SK-N-SH (cell line): Measurements from ENCODE around the gene SLC2A2. TPM values are rescaled to one million over a fixed set of nuclear protein-coding genes. Genes with fewer than 3 reads are reported as not detected.

ENCODE experiments used
- CTCF ChIA-PET: fragments of 300-600, 350-600 bp; formaldehyde crosslinking; extraction: SDS; loops from one replicate; lab custom pipeline; 2021; lab: Yijun Ruan, JAX
- POLR2A ChIA-PET: fragments of 350-600 bp; sonication (Branson Sonifier 250); formaldehyde crosslinking; extraction: SDS; loops from one replicate; lab custom pipeline; 2020; ENCODE audit warnings: antibody characterized with exemption, inconsistent platforms; lab: Yijun Ruan, JAX
- DNase-seq: peaks from one replicate; pipeline ENCODE4 v3.0.0; 2012
- H2AFZ ChIP-seq: fragments of 200-600 bp; sonication (generic); 2 replicates; pipeline ENCODE4 v1.8.1; 2016; ENCODE audit warnings: antibody characterized with exemption, mild to moderate bottlenecking, low read depth
- H3F3A ChIP-seq: fragments of 200-600 bp; sonication (generic); replicated peaks from 2 replicates; pipeline ENCODE3; 2016; ENCODE audit warnings: antibody characterized with exemption, mild to moderate bottlenecking; ENCODE audit not compliant: insufficient read depth
- H3K27ac ChIP-seq, 2 experiments: fragments of 200-500 bp in 1 of 2; fragments of 200-600 bp in 1 of 2; sonication (Bioruptor generic) in 1 of 2; sonication (generic), shearing (Covaris generic) in 1 of 2; 2 replicates each; pipeline versions ENCODE4 v1.5.1 to v1.6.1; 2014 to 2016; ENCODE audit warnings: low read depth in 2 of 2, inconsistent platforms in 1 of 2, low read length in 1 of 2, mild to moderate bottlenecking in 1 of 2, mixed read lengths in 1 of 2
- H3K27me3 ChIP-seq: fragments of 200-600 bp; sonication (generic), shearing (Covaris generic); 2 replicates; pipeline ENCODE4 v1.6.1; 2016; ENCODE audit warnings: mixed run types; ENCODE audit not compliant: insufficient read depth
- H3K36me3 ChIP-seq, 2 experiments: fragments of 200-500 bp in 1 of 2; fragments of 200-600 bp in 1 of 2; sonication (Bioruptor generic) in 1 of 2; sonication (generic) in 1 of 2; replicated peaks in 1 of 2; 2 replicates each; pipeline versions ENCODE3 to v1.5.1; 2014 to 2016; ENCODE audit warnings: low read length in 1 of 2, mild to moderate bottlenecking in 1 of 2; ENCODE audit not compliant: insufficient read depth in 2 of 2, control insufficient read depth in 1 of 2
- H3K4me1 ChIP-seq, 2 experiments: fragments of 200-500 bp in 1 of 2; fragments of 200-600 bp in 1 of 2; sonication (Bioruptor generic) in 1 of 2; sonication (generic), shearing (Covaris generic) in 1 of 2; 2 replicates each; pipeline versions ENCODE4 v1.5.1 to v1.6.1; 2014 to 2016; ENCODE audit warnings: low read depth in 1 of 2, low read length in 1 of 2, mixed run types in 1 of 2; ENCODE audit not compliant: insufficient read depth in 2 of 2, control insufficient read depth in 1 of 2
- H3K4me2 ChIP-seq: fragments of 200-600 bp; sonication (generic), shearing (Covaris generic); 2 replicates; pipeline ENCODE4 v1.6.1; 2017; ENCODE audit warnings: mixed run types
- H3K4me3 ChIP-seq, 2 experiments: fragments of 200-500 bp in 1 of 2; fragments of 200-600 bp in 1 of 2; sonication (Bioruptor generic) in 1 of 2; sonication (generic), shearing (Covaris generic) in 1 of 2; 2 replicates each; pipeline versions ENCODE4 v1.5.1 to v1.8.1; 2014 to 2016; ENCODE audit warnings: low read depth in 2 of 2, inconsistent platforms in 1 of 2, low read length in 1 of 2, mild to moderate bottlenecking in 1 of 2, mixed read lengths in 1 of 2, moderate library complexity in 1 of 2
- H3K79me2 ChIP-seq: fragments of 200-600 bp; sonication (generic); 2 replicates; pipeline ENCODE4 v1.8.1; 2017; ENCODE audit warnings: mild to moderate bottlenecking; ENCODE audit not compliant: insufficient read depth
- H3K9ac ChIP-seq: fragments of 200-600 bp; sonication (generic); 2 replicates; pipeline ENCODE4 v1.6.1; 2017; ENCODE audit warnings: mixed run types
- H3K9me2 ChIP-seq: fragments of 200-600 bp; sonication (generic); 2 replicates; pipeline ENCODE4 v1.6.1; 2017; ENCODE audit warnings: mixed run types
- H3K9me3 ChIP-seq: fragments of 200-600 bp; sonication (generic); 2 replicates; pipeline ENCODE4 v1.6.1; 2017; ENCODE audit warnings: mixed run types, mild to moderate bottlenecking, moderate library complexity
- H4K20me1 ChIP-seq: fragments of 200-600 bp; sonication (generic); 2 replicates; pipeline ENCODE4 v1.6.1; 2017; ENCODE audit warnings: mild to moderate bottlenecking, mixed run types; ENCODE audit not compliant: insufficient read depth
- EP300 ChIP-seq, 2 experiments: IDR thresholded peaks; 2 replicates each; pipeline versions ENCODE4 v1.4.0 to v1.6.1; 2012; ENCODE audit warnings: borderline replicate concordance in 1 of 2, low read depth in 1 of 2, low read length in 1 of 2
- EZH2phosphoT487 ChIP-seq: fragments of 200-600 bp; sonication (generic); IDR thresholded peaks from 2 replicates; pipeline ENCODE4 v1.6.1; 2017; ENCODE audit warnings: low read depth, mixed run types, mild to moderate bottlenecking, antibody characterized with exemption, moderate library complexity, borderline replicate concordance
- FOSL2 ChIP-seq: IDR thresholded peaks from 2 replicates; pipeline ENCODE4 v1.4.0; 2012; ENCODE audit warnings: low read depth, mild to moderate bottlenecking, moderate library complexity, borderline replicate concordance
- FOXM1 ChIP-seq: IDR thresholded peaks from 2 replicates; pipeline ENCODE4 v1.4.0; 2012; ENCODE audit warnings: low read depth, mild to moderate bottlenecking
- GATA2 ChIP-seq: sonication (generic); formaldehyde crosslinking; IDR thresholded peaks from 2 replicates; pipeline ENCODE4 v1.5.0; 2020; ENCODE audit warnings: mild to moderate bottlenecking, missing genetic modification reagents
- IRF3 ChIP-seq: fragments of 150-350 bp; IDR thresholded peaks from 2 replicates; pipeline ENCODE4 v1.6.1; 2016; ENCODE audit warnings: mild to moderate bottlenecking, low read depth, low read length
- JUND ChIP-seq: IDR thresholded peaks from 2 replicates; pipeline ENCODE4 v1.4.0; 2012
- MEF2A ChIP-seq: IDR thresholded peaks from 2 replicates; pipeline ENCODE4 v1.4.0; 2012; ENCODE audit warnings: low read depth, borderline replicate concordance
- MXI1 ChIP-seq: IDR thresholded peaks from 2 replicates; pipeline ENCODE4 v1.6.1; 2012; ENCODE audit warnings: mild to moderate bottlenecking, low read depth, low read length, improper control_type of control experiment
- NFIC ChIP-seq: IDR thresholded peaks from 2 replicates; pipeline ENCODE4 v1.4.0; 2012; ENCODE audit warnings: borderline replicate concordance
- PBX3 ChIP-seq: IDR thresholded peaks from 2 replicates; pipeline ENCODE4; 2012
- POLR2AphosphoS5 ChIP-seq: IDR thresholded peaks from 2 replicates; pipeline ENCODE4 v1.6.1; 2012; ENCODE audit warnings: low read depth, low read length
- RCOR1 ChIP-seq: fragments of 150-350 bp; IDR thresholded peaks from 2 replicates; pipeline ENCODE4 v1.6.1; 2017; ENCODE audit warnings: antibody characterized with exemption, low read length
- SIN3A ChIP-seq: IDR thresholded peaks from 2 replicates; pipeline ENCODE4 v1.6.1; 2012; ENCODE audit warnings: low read depth, mild to moderate bottlenecking, low read length, moderate library complexity, borderline replicate concordance
- TAF1 ChIP-seq: IDR thresholded peaks from 2 replicates; pipeline ENCODE4 v1.6.1; 2012; ENCODE audit warnings: low read depth, mild to moderate bottlenecking, low read length, moderate library complexity, borderline replicate concordance
- TCF12 ChIP-seq: IDR thresholded peaks from 2 replicates; pipeline ENCODE4 v1.4.0; 2012
- TEAD4 ChIP-seq: IDR thresholded peaks from 2 replicates; pipeline ENCODE4 v1.4.0; 2012; ENCODE audit warnings: mild to moderate bottlenecking, borderline replicate concordance; ENCODE audit not compliant: insufficient read depth
- USF1 ChIP-seq: IDR thresholded peaks from 2 replicates; pipeline ENCODE4 v1.4.0; 2012; ENCODE audit warnings: low read depth, borderline replicate concordance
- YY1 ChIP-seq: IDR thresholded peaks from 2 replicates; pipeline ENCODE4 v1.4.0; 2012; ENCODE audit warnings: low read depth, mild to moderate bottlenecking
- ZBTB33 ChIP-seq: IDR thresholded peaks from 2 replicates; pipeline ENCODE4 v1.4.0; 2012; ENCODE audit warnings: low read depth, borderline replicate concordance
- WGBS: methylation state at CpG from one replicate; pipeline ENCODE4 v1.1.6; 2017; ENCODE audit warnings: low lambda C conversion rate; 5-methylcytosine and 5-hydroxymethylcytosine counted together
- polyA plus RNA-seq, 3 experiments: library from polyadenylated mRNA; depleted of rRNA; stranded (reverse); fragments of >200 nt; gene quantifications; 2 replicates each; pipeline ENCODE4 v1.2.3, GENCODE V29; 2012

The SLC2A2 gene
- polyA plus RNA-seq, 1 of the 3 experiments (the other 2 are of a cell fraction), result 0.59 TPM

- no peaks in the 10 kb centered on the region for H3F3A ChIP-seq
- H3K79me2 ChIP-seq, result no peaks in the 10 kb centered on the region
- CTCF ChIA-PET, result interaction anchor here (0.6 to 1.9 kb wide), 2 partner anchors 11 to 655 kb away, joined by 3 to 5 read pairs; no protein-coding TSS in a partner anchor
- H3K4me2 ChIP-seq, result no peak overlapping the region
- DNase-seq, result no peak
- H3K27me3 ChIP-seq, result no peaks in the 10 kb centered on the region
- TF ChIP-seq TCF12, result no peak
- TF ChIP-seq IRF3, result no peak
- TF ChIP-seq RCOR1, result no peak
- no peak for TF ChIP-seq GATA2 (CRISPR knock-in tag)
- TF ChIP-seq PBX3, result no peak
- no peak for TF ChIP-seq FOXM1
- no peak for TF ChIP-seq ZBTB33
- TF ChIP-seq EP300 (IDR thresholded peaks at IDR 0.05; ENCODE audit: borderline replicate concordance in 1 of 2, low read depth in 1 of 2, low read length in 1 of 2), result no peak
- H4K20me1 ChIP-seq, result no peaks in the 10 kb centered on the region
- no peaks in the 10 kb centered on the region for H3K36me3 ChIP-seq
- POLR2A ChIA-PET, result no interaction called here
- H3K9me3 ChIP-seq, result no peaks in the 10 kb centered on the region
- no peaks in the 10 kb centered on the region for H3K4me1 ChIP-seq
- no peaks in the 10 kb centered on the region for H3K9me2 ChIP-seq
- H3K27ac ChIP-seq, result no peak overlapping the region
- no peak overlapping the region for H2AFZ ChIP-seq
- H3K9ac ChIP-seq, result no peak overlapping the region
- WGBS, result 73% methylated on average over 1 of the region's 1 CpG
- no peak overlapping the region for H3K4me3 ChIP-seq
Observed at GRCh38 chr3:171038342-171038741, 11.8 kb upstream of the SLC2A2 start.

GRCh38 chr3:171028779-171029232, 2.3 kb upstream of the SLC2A2 start:
- Histone ChIP-seq H3K9me2 (no peaks in the 10 kb centered on the region), H3K4me3 (peak overlapping the region; percentile 41 to 51), H4K20me1 (no peaks in the 10 kb centered on the region), H3F3A (peaks cover 24% of the 10 kb centered on the region), H3K4me2 (peak overlapping the region; percentile 77), H3K27me3 (no peaks in the 10 kb centered on the region), H2AFZ (peak overlapping the region; percentile 79), H3K9ac (peak overlapping the region; percentile 79), H3K36me3 (no peaks in the 10 kb centered on the region), H3K9me3 (no peaks in the 10 kb centered on the region), H3K79me2 (no peaks in the 10 kb centered on the region), H3K4me1 (peaks cover 8 to 14% of the 10 kb centered on the region in 2 experiments; a peak in 2 of 4 replicates), H3K27ac (peak overlapping the region; percentile 77 to 96)
- no peak for DNase-seq
- WGBS, result 13% methylated on average over 8 of the region's 8 CpGs
- POLR2A ChIA-PET, result no interaction called here
- CTCF ChIA-PET, result interaction anchor here (0.9 kb wide), 1 partner anchor 21 kb away, joined by 4 read pairs; no protein-coding TSS in a partner anchor
- TF ChIP-seq POLR2AphosphoS5 (no peak; the same call in 1 of the 2 replicates), SIN3A (no peak; the same call in 1 of the 2 replicates), NFIC (peak; percentile 94; the same call in 1 of the 2 replicates), FOXM1 (0 out of 2 replicates have a peak, but pooled peaks have one; percentile 66), MEF2A (0 out of 2 replicates have a peak, but pooled peaks have one; percentile 41), TEAD4 (peak; percentile 96), JUND (peak; percentile 92), FOSL2 (peak; percentile 91), GATA2 (CRISPR knock-in tag) (no peak), TCF12 (peak; percentile 96), YY1 (no peak), IRF3 (no peak), EZH2phosphoT487 (no peak), TAF1 (no peak), USF1 (no peak), MXI1 (0 out of 2 replicates have a peak, but pooled peaks have one; percentile 5)
